ENCODE measurements around the gene STAB2.
"Not testable (repeated sequence)": the region's sequence is repeated elsewhere in the genome, so short reads cannot be mapped to it uniquely, and the experiment has no call there.

The STAB2 gene

GRCh38 chr12:103785243-103786031 lies 198.4 kb downstream of the STAB2 start:
- no peak for DNase-seq

GRCh38 chr12:103786201-103786600 lies 199.1 kb downstream of the STAB2 start:
- DNase-seq: no peak

- DNase-seq: no peak
These were observed 204.4 kb downstream of the STAB2 start for GRCh38 chr12:103791350-103791920.

- DNase-seq: no peak
These were observed 206.0 kb downstream of the STAB2 start for GRCh38 chr12:103793046-103793445.

GRCh38 chr12:103793512-103794045 lies 206.5 kb downstream of the STAB2 start:
- no peak for DNase-seq

GRCh38 chr12:103794309-103795213 lies 207.5 kb downstream of the STAB2 start:
- DNase-seq: no peak

GRCh38 chr12:103798586-103798985 lies 211.5 kb downstream of the STAB2 start:
- no peak for DNase-seq

GRCh38 chr12:103799504-103799856 lies 212.4 kb downstream of the STAB2 start:
- no peak for DNase-seq

- no peak for DNase-seq
These were observed 213.0 kb downstream of the STAB2 start for GRCh38 chr12:103799857-103800771.

GRCh38 chr12:103801709-103802585 lies 214.9 kb downstream of the STAB2 start:
- DNase-seq: no peak

GRCh38 chr12:103802586-103802886 lies 215.5 kb downstream of the STAB2 start:
- DNase-seq: no peak

- DNase-seq: no peak
These were observed 216.8 kb downstream of the STAB2 start for GRCh38 chr12:103803847-103804246.

GRCh38 chr12:103805655-103806360 lies 218.7 kb downstream of the STAB2 start:
- no peak for DNase-seq

GRCh38 chr12:103806803-103807202 lies 219.7 kb downstream of the STAB2 start:
- DNase-seq: no peak

- no peak for DNase-seq
These were observed 220.6 kb downstream of the STAB2 start for GRCh38 chr12:103807561-103808238.

GRCh38 chr12:103808239-103808880 lies 221.3 kb downstream of the STAB2 start:
- DNase-seq: no peak

GRCh38 chr12:103809154-103809553 lies 222.1 kb downstream of the STAB2 start:
- DNase-seq: no peak

- DNase-seq: not testable (repeated sequence)
These were observed 222.6 kb downstream of the STAB2 start for GRCh38 chr12:103809639-103810038.

- no peak for DNase-seq
These were observed 223.0 kb downstream of the STAB2 start for GRCh38 chr12:103810111-103810510.

- DNase-seq: no peak
These were observed 224.7 kb downstream of the STAB2 start for GRCh38 chr12:103811791-103812190.

All from CD4-positive, alpha-beta T cell treated with Interferon alpha-2 for 1 hour (primary cell).